GM12865 (cell line): Measurements from ENCODE around the gene RASAL2.

ENCODE experiments used
- DNase-seq: peaks from one replicate; pipeline ENCODE4 v3.0.0; 2010; ENCODE audit warnings: low read depth
- H3K4me3 ChIP-seq: 2 replicates; pipeline ENCODE4 v1.5.1; 2011; ENCODE audit warnings: mild to moderate bottlenecking, low read depth, low read length, control low read depth
- CTCF ChIP-seq: IDR thresholded peaks from 2 replicates; pipeline ENCODE4 v1.5.1; 2011; ENCODE audit warnings: low read length, control low read depth, low read depth, inconsistent platforms; ENCODE audit not compliant: insufficient read depth; ENCODE audit errors: missing control alignments

RASAL2 gene

GRCh38 chr1:178071811-178072210, 22.1 kb upstream of the RASAL2 start:
- no peak overlapping the region for H3K4me3 ChIP-seq
- no peak for TF ChIP-seq CTCF
- no peak for DNase-seq

DNA sequence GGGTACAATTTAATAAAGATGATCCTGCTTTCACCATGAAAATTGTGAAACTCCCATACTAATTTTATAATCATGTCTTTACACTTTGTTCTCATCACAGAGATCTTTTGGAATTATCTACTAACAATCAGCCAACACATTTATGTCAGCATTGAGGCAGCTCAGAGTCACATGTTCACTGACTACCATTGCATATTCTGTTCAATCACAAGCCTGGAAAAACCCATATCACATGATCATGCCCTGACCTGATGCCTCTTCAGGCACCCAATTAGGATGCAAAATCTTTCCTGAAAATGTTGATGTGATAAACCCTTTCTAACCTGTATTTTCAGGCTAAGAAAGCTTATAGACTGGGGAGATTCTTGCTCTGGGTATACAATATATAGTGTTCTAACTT, 21.6 kb upstream of the RASAL2 start:
- TF ChIP-seq CTCF, result no peak

GRCh38 chr1:178075333-178075732, 18.6 kb upstream of the RASAL2 start:
- no peak for DNase-seq

More for the DNA sequence above, 21.6 kb upstream of the RASAL2 start:
- DNase-seq, result no peak
- no peak overlapping the region for H3K4me3 ChIP-seq

DNA sequence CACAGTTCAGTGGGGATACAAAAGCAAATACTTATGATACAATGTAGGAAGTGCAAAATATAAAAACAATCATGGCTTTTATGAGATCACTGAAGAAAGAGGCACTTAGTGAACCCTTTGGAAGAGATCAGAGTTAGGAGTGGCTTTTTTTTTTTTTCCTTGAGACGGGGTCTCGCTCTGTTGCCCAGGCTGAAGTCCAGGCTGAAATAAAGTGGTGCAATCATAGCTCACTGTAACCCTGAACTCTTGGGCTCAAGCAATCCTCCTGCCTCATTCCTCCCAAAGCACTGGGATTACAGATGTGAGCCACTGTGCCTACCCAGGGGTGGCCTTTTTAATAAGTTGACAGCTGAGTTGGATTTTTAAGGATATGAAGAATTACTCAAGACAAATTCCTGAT, 17.3 kb upstream of the RASAL2 start:
- TF ChIP-seq CTCF, result no peak
- H3K4me3 ChIP-seq, result no peak overlapping the region
- DNase-seq, result no peak

More at GRCh38 chr1:178075333-178075732, 18.6 kb upstream of the RASAL2 start:
- H3K4me3 ChIP-seq, result no peak overlapping the region
- TF ChIP-seq CTCF, result no peak

GRCh38 chr1:178077917-178078316, 16.0 kb upstream of the RASAL2 start:
- H3K4me3 ChIP-seq, result no peak overlapping the region
- no peak for TF ChIP-seq CTCF
- DNase-seq, result no peak

- no peak for DNase-seq
- no peak for TF ChIP-seq CTCF
- no peak overlapping the region for H3K4me3 ChIP-seq
These were observed 7.6 kb upstream of the RASAL2 start for GRCh38 chr1:178086294-178086693.

GRCh38 chr1:178086766-178087165, 7.1 kb upstream of the RASAL2 start:
- no peak for TF ChIP-seq CTCF
- DNase-seq, result no peak
- H3K4me3 ChIP-seq, result no peak overlapping the region
